SK-N-SH (cell line): Measurements from ENCODE around the gene OSBP2.

Source experiments
- CHD2 ChIP-seq: fragments of 150-350 bp; IDR thresholded peaks from 2 replicates; pipeline ENCODE4 v1.6.1; 2018; ENCODE audit warnings: low read length; ENCODE audit not compliant: partially characterized antibody
- EZH2phosphoT487 ChIP-seq: fragments of 200-600 bp; sonication (generic); IDR thresholded peaks from 2 replicates; pipeline ENCODE4 v1.6.1; 2017; ENCODE audit warnings: low read depth, mixed run types, mild to moderate bottlenecking, antibody characterized with exemption, moderate library complexity, borderline replicate concordance
- FOXM1 ChIP-seq: IDR thresholded peaks from 2 replicates; pipeline ENCODE4 v1.4.0; 2012; ENCODE audit warnings: low read depth, mild to moderate bottlenecking
- GABPA ChIP-seq: IDR thresholded peaks from 2 replicates; pipeline ENCODE4 v1.4.0; 2012; ENCODE audit warnings: low read depth, mild to moderate bottlenecking
- NFIC ChIP-seq: IDR thresholded peaks from 2 replicates; pipeline ENCODE4 v1.4.0; 2012; ENCODE audit warnings: borderline replicate concordance
- NRF1 ChIP-seq: IDR thresholded peaks from 2 replicates; pipeline ENCODE4 v1.6.1; 2012; ENCODE audit warnings: low read depth, mild to moderate bottlenecking, low read length
- POLR2AphosphoS5 ChIP-seq: IDR thresholded peaks from 2 replicates; pipeline ENCODE4 v1.6.1; 2012; ENCODE audit warnings: low read depth, low read length
- RFX5 ChIP-seq: IDR thresholded peaks from 2 replicates; pipeline ENCODE4 v1.6.1; 2012; ENCODE audit warnings: mild to moderate bottlenecking, improper control_type of control experiment, low read length
- YY1 ChIP-seq: IDR thresholded peaks from 2 replicates; pipeline ENCODE4 v1.4.0; 2012; ENCODE audit warnings: low read depth, mild to moderate bottlenecking
- TF ChIP-seq, protein P1 (sequence below): fragments of 200-600 bp; sonication (generic); IDR thresholded peaks from 2 replicates; pipeline ENCODE4 v1.6.1; 2017; ENCODE audit warnings: antibody characterized with exemption, mild to moderate bottlenecking, moderate library complexity
- TF ChIP-seq, protein P2 (sequence below): IDR thresholded peaks from 2 replicates; pipeline ENCODE4 v1.6.1; 2012; ENCODE audit warnings: mild to moderate bottlenecking, low read depth, low read length, moderate library complexity

DNA sequence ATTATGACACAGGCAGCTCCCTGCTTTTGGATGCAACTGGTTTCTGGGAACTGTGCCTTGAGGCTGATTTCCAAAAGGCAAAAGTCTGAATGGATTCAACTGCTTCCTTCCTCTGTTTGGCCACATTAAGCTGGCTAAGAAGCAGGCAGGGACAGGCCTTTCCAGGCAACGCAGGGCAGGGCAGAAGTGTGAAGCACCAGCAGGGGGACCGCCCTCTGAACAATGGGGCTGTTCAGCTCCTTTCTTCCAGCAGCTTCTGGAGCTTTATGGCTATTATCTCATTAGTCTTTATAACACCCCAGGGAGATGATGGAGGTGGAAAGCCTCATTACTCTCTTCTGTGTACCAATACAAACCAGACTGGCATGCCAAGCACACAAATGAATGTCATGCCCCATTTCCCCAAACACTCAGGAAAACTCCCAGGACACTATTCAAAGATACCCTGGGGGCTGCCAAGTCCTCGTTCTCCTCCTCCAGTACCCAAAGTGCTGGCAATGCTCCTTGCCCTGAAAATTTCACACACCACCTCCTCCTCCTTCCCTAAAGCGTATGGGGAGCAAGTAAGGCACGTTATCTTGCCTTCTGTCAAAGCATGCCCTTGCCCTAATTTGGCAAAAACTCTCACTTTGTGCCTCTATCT, 252.6 kb downstream of the OSBP2 start:
- no peak for TF ChIP-seq YY1
- TF ChIP-seq, protein P1, sequence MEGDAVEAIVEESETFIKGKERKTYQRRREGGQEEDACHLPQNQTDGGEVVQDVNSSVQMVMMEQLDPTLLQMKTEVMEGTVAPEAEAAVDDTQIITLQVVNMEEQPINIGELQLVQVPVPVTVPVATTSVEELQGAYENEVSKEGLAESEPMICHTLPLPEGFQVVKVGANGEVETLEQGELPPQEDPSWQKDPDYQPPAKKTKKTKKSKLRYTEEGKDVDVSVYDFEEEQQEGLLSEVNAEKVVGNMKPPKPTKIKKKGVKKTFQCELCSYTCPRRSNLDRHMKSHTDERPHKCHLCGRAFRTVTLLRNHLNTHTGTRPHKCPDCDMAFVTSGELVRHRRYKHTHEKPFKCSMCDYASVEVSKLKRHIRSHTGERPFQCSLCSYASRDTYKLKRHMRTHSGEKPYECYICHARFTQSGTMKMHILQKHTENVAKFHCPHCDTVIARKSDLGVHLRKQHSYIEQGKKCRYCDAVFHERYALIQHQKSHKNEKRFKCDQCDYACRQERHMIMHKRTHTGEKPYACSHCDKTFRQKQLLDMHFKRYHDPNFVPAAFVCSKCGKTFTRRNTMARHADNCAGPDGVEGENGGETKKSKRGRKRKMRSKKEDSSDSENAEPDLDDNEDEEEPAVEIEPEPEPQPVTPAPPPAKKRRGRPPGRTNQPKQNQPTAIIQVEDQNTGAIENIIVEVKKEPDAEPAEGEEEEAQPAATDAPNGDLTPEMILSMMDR = no peak
- no peak for TF ChIP-seq CHD2
- TF ChIP-seq, protein P2, sequence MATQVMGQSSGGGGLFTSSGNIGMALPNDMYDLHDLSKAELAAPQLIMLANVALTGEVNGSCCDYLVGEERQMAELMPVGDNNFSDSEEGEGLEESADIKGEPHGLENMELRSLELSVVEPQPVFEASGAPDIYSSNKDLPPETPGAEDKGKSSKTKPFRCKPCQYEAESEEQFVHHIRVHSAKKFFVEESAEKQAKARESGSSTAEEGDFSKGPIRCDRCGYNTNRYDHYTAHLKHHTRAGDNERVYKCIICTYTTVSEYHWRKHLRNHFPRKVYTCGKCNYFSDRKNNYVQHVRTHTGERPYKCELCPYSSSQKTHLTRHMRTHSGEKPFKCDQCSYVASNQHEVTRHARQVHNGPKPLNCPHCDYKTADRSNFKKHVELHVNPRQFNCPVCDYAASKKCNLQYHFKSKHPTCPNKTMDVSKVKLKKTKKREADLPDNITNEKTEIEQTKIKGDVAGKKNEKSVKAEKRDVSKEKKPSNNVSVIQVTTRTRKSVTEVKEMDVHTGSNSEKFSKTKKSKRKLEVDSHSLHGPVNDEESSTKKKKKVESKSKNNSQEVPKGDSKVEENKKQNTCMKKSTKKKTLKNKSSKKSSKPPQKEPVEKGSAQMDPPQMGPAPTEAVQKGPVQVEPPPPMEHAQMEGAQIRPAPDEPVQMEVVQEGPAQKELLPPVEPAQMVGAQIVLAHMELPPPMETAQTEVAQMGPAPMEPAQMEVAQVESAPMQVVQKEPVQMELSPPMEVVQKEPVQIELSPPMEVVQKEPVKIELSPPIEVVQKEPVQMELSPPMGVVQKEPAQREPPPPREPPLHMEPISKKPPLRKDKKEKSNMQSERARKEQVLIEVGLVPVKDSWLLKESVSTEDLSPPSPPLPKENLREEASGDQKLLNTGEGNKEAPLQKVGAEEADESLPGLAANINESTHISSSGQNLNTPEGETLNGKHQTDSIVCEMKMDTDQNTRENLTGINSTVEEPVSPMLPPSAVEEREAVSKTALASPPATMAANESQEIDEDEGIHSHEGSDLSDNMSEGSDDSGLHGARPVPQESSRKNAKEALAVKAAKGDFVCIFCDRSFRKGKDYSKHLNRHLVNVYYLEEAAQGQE = no peak
- TF ChIP-seq POLR2AphosphoS5 = no peak
- TF ChIP-seq EZH2phosphoT487 = no peak
- TF ChIP-seq GABPA = no peak
- TF ChIP-seq NRF1 = no peak
- no peak for TF ChIP-seq FOXM1
- no peak for TF ChIP-seq NFIC
- TF ChIP-seq RFX5 = no peak
